Measurements from ENCODE around the gene SEC22C.

- TF ChIP-seq YY1 (IDR thresholded peaks at IDR 0.05; ENCODE audit: insufficient read depth, insufficient read length) = no peak
- TF ChIP-seq ZNF274 (IDR thresholded peaks at IDR 0.05; ENCODE audit: low read depth, low read length) = no peak
- no peak for TF ChIP-seq SUZ12 (IDR thresholded peaks at IDR 0.05; ENCODE audit: extremely low read depth, insufficient read depth, insufficient read length)
Observed at GRCh38 chr3:42505128-42505848, 76.5 kb downstream of the SEC22C start.
